Osteoblast (primary cell): ENCODE measurements around the gene EN1. TPM values are rescaled to one million over a fixed set of nuclear protein-coding genes. Genes with fewer than 3 reads are reported as not detected.

Experiments
- DNase-seq: peaks from one replicate; pipeline ENCODE4 v3.0.0; 2011; ENCODE audit warnings: low spot score, mixed read lengths; ENCODE audit not compliant: insufficient read length; ENCODE audit errors: missing footprints
- H2AFZ ChIP-seq: 2 replicates; pipeline ENCODE4 v1.6.0; 2011; ENCODE audit warnings: mild to moderate bottlenecking, low read length
- H3K27ac ChIP-seq: 2 replicates; pipeline ENCODE4 v1.5.1; 2011; ENCODE audit warnings: mild to moderate bottlenecking, low read depth, low read length, moderate library complexity
- H3K27me3 ChIP-seq: 2 replicates; pipeline ENCODE4 v1.6.0; 2012; ENCODE audit warnings: mild to moderate bottlenecking, control low read depth, inconsistent platforms, low read length, moderate library complexity; ENCODE audit not compliant: insufficient read depth
- H3K36me3 ChIP-seq: 2 replicates; pipeline ENCODE4 v1.5.1; 2011; ENCODE audit warnings: mild to moderate bottlenecking, low read length, control low read depth, moderate library complexity; ENCODE audit not compliant: insufficient read depth
- H3K4me1 ChIP-seq: 2 replicates; pipeline ENCODE4 v1.5.1; 2011; ENCODE audit warnings: mild to moderate bottlenecking, low read length, control low read depth, moderate library complexity; ENCODE audit not compliant: insufficient read depth
- H3K4me2 ChIP-seq: 2 replicates; pipeline ENCODE4 v1.6.0; 2011; ENCODE audit warnings: mild to moderate bottlenecking, low read length; ENCODE audit not compliant: insufficient read depth
- H3K4me3 ChIP-seq: fragments of 200-600 bp; sonication (generic); 3 replicates; pipeline ENCODE4 v1.5.1; 2012; ENCODE audit warnings: mild to moderate bottlenecking, low read length, inconsistent platforms; ENCODE audit not compliant: insufficient read depth
- H3K79me2 ChIP-seq: 2 replicates; pipeline ENCODE4 v1.6.0; 2012; ENCODE audit warnings: mild to moderate bottlenecking, low read length, control low read depth, inconsistent platforms; ENCODE audit not compliant: insufficient read depth
- H3K9me3 ChIP-seq: 2 replicates; pipeline ENCODE4 v1.5.1; 2011; ENCODE audit warnings: low read depth, low read length, control low read depth
- H4K20me1 ChIP-seq: 2 replicates; pipeline ENCODE4 v1.6.0; 2012; ENCODE audit warnings: mild to moderate bottlenecking, low read length, control low read depth; ENCODE audit not compliant: insufficient read depth
- total RNA-seq: library from RNA; depleted of rRNA; stranded (reverse); fragments of >200 nt; gene quantifications from 2 replicates; pipeline ENCODE4 v1.2.3, GENCODE V29; 2012
- TF ChIP-seq, protein P1 (sequence below): IDR thresholded peaks from 2 replicates; pipeline ENCODE4 v1.5.1; 2011; ENCODE audit warnings: mild to moderate bottlenecking, low read depth, low read length, moderate library complexity; ENCODE audit errors: extremely low read depth

The EN1 gene
- total RNA-seq, 1 donor = 0.72 TPM

DNA sequence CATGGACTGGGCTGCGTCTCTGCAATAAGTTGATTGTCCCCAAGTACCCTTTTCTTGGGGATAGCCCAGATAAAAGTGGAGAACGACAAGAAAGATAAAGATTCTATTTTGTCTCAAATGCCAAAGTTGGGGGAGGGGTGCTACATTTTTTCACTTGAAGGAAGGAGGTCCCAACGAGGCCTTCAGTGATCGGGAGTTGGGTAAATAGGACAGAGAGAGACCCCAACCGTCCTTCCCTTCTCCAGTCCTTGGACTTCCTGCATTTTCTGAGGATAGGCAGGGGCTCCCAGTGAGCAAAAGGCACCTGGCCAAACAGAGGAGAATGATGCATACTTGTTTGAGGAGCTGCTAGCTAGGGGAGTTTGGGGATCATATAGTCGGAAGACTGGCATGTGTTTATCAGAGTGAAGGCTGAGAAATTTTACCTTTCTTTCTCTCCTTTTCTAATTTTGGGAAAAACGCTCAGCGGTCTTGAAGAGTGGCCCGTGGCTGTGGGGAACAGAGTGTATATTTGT is 3.5 kb upstream of the EN1 start:
- H3K27me3 ChIP-seq = peaks cover 88% of the 10 kb centered on the region
- no peak overlapping the region for H2AFZ ChIP-seq
- H4K20me1 ChIP-seq = no peaks in the 10 kb centered on the region
- H3K79me2 ChIP-seq = no peaks in the 10 kb centered on the region
- no peaks in the 10 kb centered on the region for H3K9me3 ChIP-seq
- no peak overlapping the region for H3K27ac ChIP-seq
- DNase-seq = peak; percentile 58
- no peaks in the 10 kb centered on the region for H3K36me3 ChIP-seq
- TF ChIP-seq, protein P1, sequence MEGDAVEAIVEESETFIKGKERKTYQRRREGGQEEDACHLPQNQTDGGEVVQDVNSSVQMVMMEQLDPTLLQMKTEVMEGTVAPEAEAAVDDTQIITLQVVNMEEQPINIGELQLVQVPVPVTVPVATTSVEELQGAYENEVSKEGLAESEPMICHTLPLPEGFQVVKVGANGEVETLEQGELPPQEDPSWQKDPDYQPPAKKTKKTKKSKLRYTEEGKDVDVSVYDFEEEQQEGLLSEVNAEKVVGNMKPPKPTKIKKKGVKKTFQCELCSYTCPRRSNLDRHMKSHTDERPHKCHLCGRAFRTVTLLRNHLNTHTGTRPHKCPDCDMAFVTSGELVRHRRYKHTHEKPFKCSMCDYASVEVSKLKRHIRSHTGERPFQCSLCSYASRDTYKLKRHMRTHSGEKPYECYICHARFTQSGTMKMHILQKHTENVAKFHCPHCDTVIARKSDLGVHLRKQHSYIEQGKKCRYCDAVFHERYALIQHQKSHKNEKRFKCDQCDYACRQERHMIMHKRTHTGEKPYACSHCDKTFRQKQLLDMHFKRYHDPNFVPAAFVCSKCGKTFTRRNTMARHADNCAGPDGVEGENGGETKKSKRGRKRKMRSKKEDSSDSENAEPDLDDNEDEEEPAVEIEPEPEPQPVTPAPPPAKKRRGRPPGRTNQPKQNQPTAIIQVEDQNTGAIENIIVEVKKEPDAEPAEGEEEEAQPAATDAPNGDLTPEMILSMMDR = no peak
- no peak overlapping the region for H3K4me3 ChIP-seq
- H3K4me2 ChIP-seq = no peak overlapping the region
- peaks cover 7% of the 10 kb centered on the region for H3K4me1 ChIP-seq

DNA sequence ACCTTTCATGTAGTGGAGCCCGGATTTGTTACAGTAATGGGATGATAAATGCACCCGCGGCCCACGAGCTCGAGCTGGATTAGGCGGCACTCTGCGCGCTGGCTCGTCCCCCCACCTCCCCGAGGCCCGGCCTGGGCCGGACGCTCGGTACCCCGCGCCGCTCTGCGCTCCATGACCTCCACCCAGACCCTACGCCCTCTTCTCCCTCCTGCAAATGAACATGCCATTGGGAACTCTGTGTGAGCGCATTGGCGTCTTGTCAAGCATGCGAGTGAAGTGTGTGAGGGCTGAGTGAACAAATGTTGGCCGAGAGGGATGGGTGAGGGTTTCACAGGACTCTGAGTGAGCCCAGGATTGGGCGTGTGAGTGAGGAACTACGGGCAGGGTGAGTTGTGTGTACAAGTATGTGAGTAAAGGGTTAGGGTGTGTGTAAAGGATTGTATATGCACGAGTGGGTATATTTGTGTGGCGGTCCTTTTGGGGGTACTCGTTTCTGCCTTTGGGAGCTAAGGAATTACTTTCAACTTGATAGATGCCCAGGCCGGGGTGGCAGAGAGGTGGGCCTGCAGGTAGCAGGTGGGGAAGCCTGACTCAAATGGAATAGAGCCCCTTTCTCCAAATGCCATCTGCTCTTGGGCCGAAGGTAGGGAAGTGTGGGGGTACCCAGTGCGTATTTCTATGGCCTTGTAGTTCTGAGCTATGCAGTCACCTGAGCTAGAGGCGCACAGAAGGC is 2.9 kb upstream of the EN1 start:
- no peaks in the 10 kb centered on the region for H3K36me3 ChIP-seq
- no peak overlapping the region for H3K27ac ChIP-seq
- no peaks in the 10 kb centered on the region for H3K79me2 ChIP-seq
- H3K9me3 ChIP-seq = no peaks in the 10 kb centered on the region
- TF ChIP-seq, protein P1 = no peak
- no peak overlapping the region for H3K4me2 ChIP-seq
- H3K4me3 ChIP-seq = no peak overlapping the region
- H4K20me1 ChIP-seq = no peaks in the 10 kb centered on the region
- DNase-seq = peak; percentile 85
- no peak overlapping the region for H2AFZ ChIP-seq
- peaks cover 3% of the 10 kb centered on the region for H3K4me1 ChIP-seq
- H3K27me3 ChIP-seq = peaks cover 90% of the 10 kb centered on the region

DNA sequence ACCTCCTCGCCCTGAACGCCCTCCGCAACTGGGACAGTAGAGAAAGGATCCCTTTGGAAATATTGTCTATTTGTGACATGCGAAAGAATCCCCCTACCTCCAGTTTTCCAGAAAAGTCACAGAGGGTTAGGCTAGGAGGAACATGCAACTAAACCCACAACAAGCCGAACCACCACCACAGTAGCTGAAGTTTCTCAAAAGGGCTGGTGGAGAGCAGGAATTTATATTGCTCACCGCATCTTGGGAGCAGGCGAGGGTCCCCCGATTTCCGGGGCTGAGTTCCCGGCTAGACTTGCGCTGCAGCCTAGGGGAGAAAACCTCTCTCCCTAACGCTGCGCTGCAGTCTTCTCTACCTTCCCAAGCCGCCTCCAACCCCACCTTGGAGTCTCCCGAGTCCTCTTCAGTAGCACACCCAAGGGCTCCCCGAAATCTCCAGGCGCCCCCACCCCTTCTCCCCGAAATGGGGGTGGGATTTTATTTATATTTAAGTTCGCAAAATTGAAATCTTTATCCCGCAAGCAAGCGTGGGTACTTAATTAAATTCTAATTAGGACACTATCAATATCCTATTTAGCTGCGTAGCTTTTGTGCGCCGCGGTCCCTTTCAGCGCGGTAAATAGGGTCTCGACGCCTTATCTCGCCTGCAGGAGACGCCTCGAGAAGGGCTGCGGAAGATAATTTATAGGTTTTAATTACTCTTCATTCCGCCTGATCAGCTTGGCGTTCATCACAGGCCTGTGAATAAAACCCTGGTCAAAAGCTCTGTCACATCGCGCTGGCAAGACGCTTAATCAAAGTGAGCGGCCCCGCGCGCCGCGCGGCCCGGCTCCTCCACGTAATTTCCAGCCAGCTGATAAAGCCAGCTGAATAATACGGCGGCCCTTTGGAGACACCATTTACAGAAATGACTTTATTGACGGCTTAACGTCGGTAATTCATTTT is 2.0 kb upstream of the EN1 start:
- no peak overlapping the region for H3K4me3 ChIP-seq
- H2AFZ ChIP-seq = no peak overlapping the region
- TF ChIP-seq, protein P1 = no peak
- no peaks in the 10 kb centered on the region for H3K4me1 ChIP-seq
- no peaks in the 10 kb centered on the region for H3K9me3 ChIP-seq
- H3K4me2 ChIP-seq = no peak overlapping the region
- no peak overlapping the region for H3K27ac ChIP-seq
- peaks cover 90% of the 10 kb centered on the region for H3K27me3 ChIP-seq
- peaks cover 3% of the 10 kb centered on the region for H3K79me2 ChIP-seq
- no peaks in the 10 kb centered on the region for H4K20me1 ChIP-seq
- peak; percentile 42 for DNase-seq
- no peaks in the 10 kb centered on the region for H3K36me3 ChIP-seq
